ENCODE measurements around the gene ZNF341. TPM values are rescaled to one million over a fixed set of nuclear protein-coding genes. Genes with fewer than 3 reads are reported as not detected.
A peak's percentile ranks its signal among the peaks of the same experiment; 100 is the strongest.

ZNF341 gene
- total and polyA plus RNA-seq, 9 of the 15 experiments (the other 6 are each of a cell fraction or from before 2014, with no cell fraction given): 0.08 to 2.6 (median 1.0) TPM

DNA sequence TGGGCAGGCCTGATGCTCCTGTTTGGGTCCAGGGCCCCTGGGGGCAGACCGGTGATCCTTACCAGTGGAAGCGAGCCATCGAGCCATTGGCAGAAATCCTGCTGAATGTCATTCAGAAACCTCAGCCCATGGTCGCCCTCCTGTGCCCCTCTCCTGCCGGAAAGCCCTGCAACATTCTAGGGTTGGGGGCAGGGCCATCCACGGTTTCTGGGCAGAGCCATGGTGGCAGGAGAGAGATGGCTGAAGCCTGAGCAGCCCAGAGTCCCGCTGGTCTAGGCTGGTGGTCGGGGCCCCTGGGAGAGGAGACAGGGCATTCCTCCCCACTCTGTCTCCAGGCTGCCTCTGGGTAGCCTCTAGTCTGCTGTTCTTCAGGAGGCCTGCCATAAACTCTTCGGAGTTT is 59.7 kb downstream of the ZNF341 start:
- H3K4me1 ChIP-seq (replicated peaks in 1 of 2; ENCODE audit: control insufficient read depth in 2 of 2, insufficient read depth in 2 of 2, low read length in 2 of 2): peaks cover 8 to 19% of the 10 kb centered on the region in 2 experiments; a peak in 4 of 5 replicates
- H3K27me3 ChIP-seq (ENCODE audit: control insufficient read depth in 2 of 2, insufficient read depth in 2 of 2, low read length in 2 of 2): no peaks in the 10 kb centered on the region
- no peaks in the 10 kb centered on the region for H3K9me1 ChIP-seq (ENCODE audit: control insufficient read depth, insufficient read depth, low read length)
- H2AFZ ChIP-seq (ENCODE audit: low read depth, low read length): no peak overlapping the region
- WGBS (ENCODE audit: insufficient coverage, low coverage, missing lambda C conversion rate): 77% methylated on average over 8 of the region's 9 CpGs
- in situ Hi-C loops (cut with MboI): no loop called here
- H3K27ac ChIP-seq (ENCODE audit: extremely low read depth, low read depth, low read length): no peak overlapping the region
- TF ChIP-seq, protein P1, sequence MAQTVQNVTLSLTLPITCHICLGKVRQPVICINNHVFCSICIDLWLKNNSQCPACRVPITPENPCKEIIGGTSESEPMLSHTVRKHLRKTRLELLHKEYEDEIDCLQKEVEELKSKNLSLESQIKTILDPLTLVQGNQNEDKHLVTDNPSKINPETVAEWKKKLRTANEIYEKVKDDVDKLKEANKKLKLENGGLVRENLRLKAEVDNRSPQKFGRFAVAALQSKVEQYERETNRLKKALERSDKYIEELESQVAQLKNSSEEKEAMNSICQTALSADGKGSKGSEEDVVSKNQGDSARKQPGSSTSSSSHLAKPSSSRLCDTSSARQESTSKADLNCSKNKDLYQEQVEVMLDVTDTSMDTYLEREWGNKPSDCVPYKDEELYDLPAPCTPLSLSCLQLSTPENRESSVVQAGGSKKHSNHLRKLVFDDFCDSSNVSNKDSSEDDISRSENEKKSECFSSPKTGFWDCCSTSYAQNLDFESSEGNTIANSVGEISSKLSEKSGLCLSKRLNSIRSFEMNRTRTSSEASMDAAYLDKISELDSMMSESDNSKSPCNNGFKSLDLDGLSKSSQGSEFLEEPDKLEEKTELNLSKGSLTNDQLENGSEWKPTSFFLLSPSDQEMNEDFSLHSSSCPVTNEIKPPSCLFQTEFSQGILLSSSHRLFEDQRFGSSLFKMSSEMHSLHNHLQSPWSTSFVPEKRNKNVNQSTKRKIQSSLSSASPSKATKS (CRISPR knock-in tag; IDR thresholded peaks at IDR 0.05): no peak
- intact Hi-C loops (cut with micrococcal nuclease): loop anchor here (5.0 to 10.0 kb wide), 3 partner anchors 71 to 273 kb away; no protein-coding TSS in a partner anchor
- ATAC-seq (no peak), DNase-seq (ENCODE audit: extremely low read depth in 1 of 4, low spot score in 3 of 4) (no peak), FAIRE-seq (no peak)
- POLR2A ChIA-PET: interaction anchor here (0.6 to 0.7 kb wide), 2 partner anchors 10 to 35 kb away, joined by 3 read pairs; no protein-coding TSS in a partner anchor
- no peaks in the 10 kb centered on the region for H3K36me3 ChIP-seq (ENCODE audit: control insufficient read depth, insufficient read depth, low read length)
- CTCF ChIA-PET (ENCODE audit: low intra/inter-chr PET ratio): no interaction called here
- no peaks in the 10 kb centered on the region for H3K79me2 ChIP-seq (ENCODE audit: control insufficient read depth, insufficient read depth, low read length)
- H4K20me1 ChIP-seq (replicated peaks; ENCODE audit: control insufficient read depth, insufficient read depth, low read length): no peaks in the 10 kb centered on the region
- 0 out of 4 replicates have a peak overlapping the region, but pooled peaks of 1 of the 2 experiments have one; percentile 8 for H3K9ac ChIP-seq (ENCODE audit: insufficient read depth in 1 of 2, low read depth in 2 of 2, low read length in 2 of 2)
- BruUV-seq (replicated peaks): no TSS peak
- H3K4me3 ChIP-seq: no peak overlapping the region
- H3K4me2 ChIP-seq (ENCODE audit: insufficient read depth, low read length): no peak overlapping the region
- H3K9me3 ChIP-seq (replicated peaks; ENCODE audit: control insufficient read depth, insufficient read depth, low read depth, low read length): no peaks in the 10 kb centered on the region

Data from K562 (cell line).